T-cell (primary cell): ENCODE data around the gene ATP9B. TPM values are rescaled to one million over a fixed set of nuclear protein-coding genes. Genes with fewer than 3 reads are reported as not detected.

ENCODE experiments used
- ATAC-seq, 4 experiments: fragments of 200-7000 bp in 3 of 4; fragments of 150-1000 bp in 1 of 4; cut with Tn5 transposase; replicated peaks in 1 of 4; 1 replicate in 3 of 4; 2 replicates in 1 of 4; pipeline ENCODE4 v1.10.0; 2021; ENCODE audit warnings: moderate library complexity in 3 of 4, mild to moderate bottlenecking in 2 of 4, moderate number of reproducible peaks in 1 of 4
- CTCF ChIA-PET, 2 donors: fragments of 300-600 bp; sonication (Branson Sonifier 250); formaldehyde crosslinking; loops; one replicate each; lab custom pipeline; 2022; ENCODE audit warnings: antibody characterized with exemption in 2 of 2; lab: Charles Lee
- POLR2A ChIA-PET, 2 donors: fragments of 300-600 bp; sonication (Branson Sonifier 250); formaldehyde crosslinking; loops; one replicate each; lab custom pipeline; 2022; ENCODE audit warnings: antibody characterized with exemption in 2 of 2; lab: Charles Lee
- DNase-seq, 35 experiments: peaks; one replicate each; pipeline versions ENCODE4 v3.0.0 to v3.0.0-alpha.2; 2013 to 2023
- H3K27ac ChIP-seq: one replicate; pipeline ENCODE4 v1.5.1; 2013; ENCODE audit warnings: low read length
- H3K27me3 ChIP-seq, 2 experiments: replicated peaks in 1 of 2; 1 replicate in 1 of 2; 2 replicates in 1 of 2; pipeline versions ENCODE4 v1.6.1 to v1.7.0; 2013; ENCODE audit warnings: low read length in 1 of 2, mixed read lengths in 1 of 2; ENCODE audit not compliant: control insufficient read depth in 2 of 2, insufficient read depth in 2 of 2; ENCODE audit errors: extremely low read depth in 1 of 2
- H3K36me3 ChIP-seq, 2 donors: 1 replicate in 1 of 2; 2 replicates in 1 of 2; pipeline versions ENCODE4 v1.6.1 to v1.7.0; 2013; ENCODE audit warnings: low read length in 1 of 2; ENCODE audit not compliant: control insufficient read depth in 2 of 2, insufficient read depth in 1 of 2; ENCODE audit errors: extremely low read depth in 1 of 2
- H3K4me1 ChIP-seq, 2 experiments: 1 replicate in 1 of 2; 2 replicates in 1 of 2; pipeline versions ENCODE4 v1.6.1 to v1.7.0; 2013; ENCODE audit warnings: low read length in 2 of 2, mixed read lengths in 1 of 2; ENCODE audit not compliant: insufficient read depth in 2 of 2, control insufficient read depth in 1 of 2; ENCODE audit errors: extremely low read depth in 1 of 2
- H3K4me3 ChIP-seq, 2 donors: 1 replicate in 1 of 2; 2 replicates in 1 of 2; pipeline versions ENCODE4 v1.5.1 to v1.7.0; 2013; ENCODE audit warnings: mild to moderate bottlenecking in 2 of 2, low read length in 1 of 2, moderate library complexity in 1 of 2; ENCODE audit not compliant: control insufficient read depth in 1 of 2; ENCODE audit errors: extremely low read depth in 1 of 2
- H3K9me3 ChIP-seq: 2 replicates; pipeline ENCODE4 v1.7.0; 2013
- H3K27ac Mint-ChIP-seq, 2 donors: one replicate each; pipeline ENCODE4 v1.8.0; 2020 to 2021; ENCODE audit warnings: mild to moderate bottlenecking in 2 of 2, mixed read lengths in 2 of 2
- H3K27me3 Mint-ChIP-seq, 2 donors: one replicate each; pipeline ENCODE4 v1.8.0; 2021 to 2022; ENCODE audit warnings: mixed read lengths in 2 of 2
- H3K36me3 Mint-ChIP-seq: one replicate; pipeline ENCODE4 v1.8.0; 2021; ENCODE audit warnings: mixed read lengths
- H3K4me1 Mint-ChIP-seq, 3 donors: one replicate each; pipeline ENCODE4 v1.8.0; 2020 to 2022; ENCODE audit warnings: mixed read lengths in 3 of 3, mild to moderate bottlenecking in 1 of 3
- H3K4me3 Mint-ChIP-seq, 3 donors: one replicate each; pipeline ENCODE4 v1.8.0; 2020 to 2022; ENCODE audit warnings: mild to moderate bottlenecking in 3 of 3, mixed read lengths in 3 of 3, moderate library complexity in 3 of 3
- H3K9me3 Mint-ChIP-seq, 3 donors: one replicate each; pipeline ENCODE4 v1.8.0; 2020 to 2022; ENCODE audit warnings: mixed read lengths in 3 of 3
- WGBS: methylation state at CpG from one replicate; pipeline ENCODE4 v1.1.5; 2013; ENCODE audit warnings: missing lambda C conversion rate; ENCODE audit not compliant: insufficient coverage; 5-methylcytosine and 5-hydroxymethylcytosine counted together
- total RNA-seq, 35 experiments: library from RNA in 6 of 35; stranded (reverse) in 6 of 35; fragments of 120-200 nt in 1 of 35; gene quantifications; one replicate each; pipeline versions ENCODE4 v1.2.1 to v1.2.4 and lab custom pipeline; 2013 to 2026

Gene ATP9B
- total RNA-seq, 5 donors from 2014 or later (not counting 1 experiment from before 2014, with no cell fraction given): 54.1 to 95.2 (median 65.4) TPM

- no peaks in the 10 kb centered on the region for H3K9me3 Mint-ChIP-seq
- CTCF ChIA-PET: interaction anchor here in 1 of 2 donors (0.5 kb wide), 1 partner anchor 69 kb away, joined by 6 read pairs; no protein-coding TSS in a partner anchor
- H3K36me3 ChIP-seq: peaks cover 13 to 43% of the 10 kb centered on the region in 2 donors
- peaks cover 37 to 41% (median 38%) of the 10 kb centered on the region in 3 donors for H3K4me1 Mint-ChIP-seq
- H3K9me3 ChIP-seq: no peaks in the 10 kb centered on the region
- DNase-seq (no peak), ATAC-seq (no peak)
- H3K27ac Mint-ChIP-seq: no peak overlapping the region
- no peaks in the 10 kb centered on the region for H3K27me3 ChIP-seq
- no peak overlapping the region for H3K4me3 ChIP-seq
- no peak overlapping the region for H3K4me3 Mint-ChIP-seq
- H3K27ac ChIP-seq: no peak overlapping the region
- POLR2A ChIA-PET: no interaction called here
- WGBS: 99% methylated on average over 23 of the region's 26 CpGs
- peaks cover 0 to 24% of the 10 kb centered on the region in 2 experiments for H3K4me1 ChIP-seq
- no peaks in the 10 kb centered on the region for H3K27me3 Mint-ChIP-seq
- H3K36me3 Mint-ChIP-seq: peaks cover 32% of the 10 kb centered on the region
Observed at GRCh38 chr18:79423211-79424007, 354.2 kb downstream of the ATP9B start.

GRCh38 chr18:79424008-79424565 lies 354.9 kb downstream of the ATP9B start:
- H3K4me3 Mint-ChIP-seq: peak overlapping the region in 1 of 3 donors; percentile 28
- Histone ChIP-seq H3K27ac (no peak overlapping the region), H3K27me3 (no peaks in the 10 kb centered on the region), H3K36me3 (peaks cover 7 to 40% of the 10 kb centered on the region in 2 donors), H3K9me3 (no peaks in the 10 kb centered on the region), H3K4me1 (peaks cover 0 to 24% of the 10 kb centered on the region in 2 experiments), H3K4me3 (no peak overlapping the region)
- H3K27me3 Mint-ChIP-seq: no peaks in the 10 kb centered on the region
- ATAC-seq: no peak
- no peaks in the 10 kb centered on the region for H3K9me3 Mint-ChIP-seq
- WGBS: 95% methylated on average over 22 of the region's 30 CpGs
- H3K4me1 Mint-ChIP-seq: peaks cover 40 to 41% (median 40%) of the 10 kb centered on the region in 3 donors
- CTCF ChIA-PET: interaction anchor here in 1 of 2 donors (0.5 kb wide), 1 partner anchor 68 kb away, joined by 6 read pairs; no protein-coding TSS in a partner anchor
- DNase-seq: no peak
- peaks cover 32% of the 10 kb centered on the region for H3K36me3 Mint-ChIP-seq
- POLR2A ChIA-PET: no interaction called here
- H3K27ac Mint-ChIP-seq: peak overlapping the region; percentile 33 to 61

- Mint-ChIP-seq H3K36me3 (peaks cover 27% of the 10 kb centered on the region), H3K4me3 (peak overlapping the region in 1 of 3 donors; percentile 28)
Observed at GRCh38 chr18:79424880-79425568, 355.8 kb downstream of the ATP9B start.

DNA sequence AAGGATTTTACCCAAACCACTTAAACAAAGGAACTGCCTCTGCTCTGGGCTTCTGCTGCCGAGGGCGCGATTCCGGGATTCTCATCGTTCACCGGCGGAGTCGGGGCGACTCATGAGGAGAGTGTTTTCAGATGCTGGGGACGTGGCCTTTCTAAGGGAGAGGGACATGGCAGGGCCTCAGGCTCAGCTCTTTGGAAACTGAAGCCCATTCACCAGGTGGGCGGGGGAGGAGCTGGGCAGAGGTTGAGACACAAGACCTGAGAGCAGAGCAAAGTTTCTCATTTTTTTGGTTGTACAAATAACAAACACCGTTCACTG lies 356.3 kb downstream of the ATP9B start:
- H3K27ac Mint-ChIP-seq: no peak overlapping the region
- no peaks in the 10 kb centered on the region for H3K27me3 ChIP-seq
- H3K27ac ChIP-seq: no peak overlapping the region
- no peak for DNase-seq
- peak overlapping the region in 1 of 3 donors; percentile 28 for H3K4me3 Mint-ChIP-seq
- ChIA-PET CTCF (no interaction called here), POLR2A (no interaction called here)
- no peaks in the 10 kb centered on the region for H3K27me3 Mint-ChIP-seq
- H3K36me3 ChIP-seq: peaks cover 7 to 36% of the 10 kb centered on the region in 2 donors
- H3K9me3 ChIP-seq: no peaks in the 10 kb centered on the region
- no peak overlapping the region for H3K4me3 ChIP-seq
- H3K9me3 Mint-ChIP-seq: no peaks in the 10 kb centered on the region
- peaks cover 22% of the 10 kb centered on the region for H3K36me3 Mint-ChIP-seq
- ATAC-seq: no peak
- peaks cover 0 to 29% of the 10 kb centered on the region in 2 experiments for H3K4me1 ChIP-seq
- peaks cover 37 to 44% (median 39%) of the 10 kb centered on the region in 3 donors for H3K4me1 Mint-ChIP-seq
- WGBS: 80% methylated on average over 4 of the region's 12 CpGs

More at GRCh38 chr18:79424880-79425568, 355.8 kb downstream of the ATP9B start:
- Mint-ChIP-seq H3K27ac (peak overlapping the region; percentile 22 to 33), H3K4me1 (peaks cover 42 to 43% (median 42%) of the 10 kb centered on the region in 3 donors), H3K27me3 (no peaks in the 10 kb centered on the region), H3K9me3 (no peaks in the 10 kb centered on the region)
- Histone ChIP-seq H3K27ac (no peak overlapping the region), H3K27me3 (no peaks in the 10 kb centered on the region), H3K4me3 (no peak overlapping the region), H3K4me1 (peaks cover 0 to 29% of the 10 kb centered on the region in 2 experiments), H3K36me3 (peaks cover 7 to 41% of the 10 kb centered on the region in 2 donors), H3K9me3 (no peaks in the 10 kb centered on the region)
- ChIA-PET CTCF (interaction anchor here in 1 of 2 donors (0.5 kb wide), 1 partner anchor 95 kb away, joined by 3 read pairs; no protein-coding TSS in a partner anchor), POLR2A (no interaction called here)
- no peak for ATAC-seq
- DNase-seq: no peak
- WGBS: 89% methylated on average over 14 of the region's 19 CpGs

GRCh38 chr18:79426376-79427300 lies 357.4 kb downstream of the ATP9B start:
- Mint-ChIP-seq H3K4me1 (peaks cover 40 to 46% (median 43%) of the 10 kb centered on the region in 3 donors), H3K27ac (no peak overlapping the region), H3K27me3 (no peaks in the 10 kb centered on the region), H3K4me3 (no peak overlapping the region), H3K9me3 (no peaks in the 10 kb centered on the region), H3K36me3 (peaks cover 20% of the 10 kb centered on the region)
- DNase-seq (no peak), ATAC-seq (no peak)
- Histone ChIP-seq H3K27me3 (no peaks in the 10 kb centered on the region), H3K27ac (no peak overlapping the region), H3K9me3 (no peaks in the 10 kb centered on the region), H3K4me3 (no peak overlapping the region), H3K36me3 (peaks cover 7 to 25% of the 10 kb centered on the region in 2 donors), H3K4me1 (peaks cover 0 to 29% of the 10 kb centered on the region in 2 experiments)
- POLR2A ChIA-PET: no interaction called here
- CTCF ChIA-PET: no interaction called here
- WGBS: 95% methylated on average over 34 of the region's 37 CpGs
